Measurements from ENCODE around the gene NFIC.

NFIC gene

DNA sequence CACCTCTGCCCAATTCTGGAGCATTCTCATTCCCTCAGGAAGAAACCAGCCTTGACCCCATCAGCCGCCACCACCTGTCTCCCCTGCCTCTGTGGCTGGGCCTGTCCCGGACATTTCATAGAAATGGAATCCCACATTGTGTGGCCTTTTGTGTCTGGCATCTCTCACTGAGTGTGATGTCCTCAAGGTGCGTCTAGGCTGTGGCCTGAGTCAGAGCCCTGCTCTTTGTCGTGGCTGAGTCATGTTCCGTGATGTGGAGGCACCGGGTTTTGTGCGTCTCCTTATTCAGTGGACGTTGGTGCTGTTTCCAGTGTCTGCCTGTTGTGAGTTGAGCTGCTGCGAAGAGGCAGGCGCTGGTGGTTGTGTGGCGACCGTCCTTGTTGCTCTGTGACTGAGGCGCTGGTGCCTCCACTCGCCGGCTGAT is 143.2 kb downstream of the NFIC start:
- DNase-seq (ENCODE audit: low spot score): no peak

DNA sequence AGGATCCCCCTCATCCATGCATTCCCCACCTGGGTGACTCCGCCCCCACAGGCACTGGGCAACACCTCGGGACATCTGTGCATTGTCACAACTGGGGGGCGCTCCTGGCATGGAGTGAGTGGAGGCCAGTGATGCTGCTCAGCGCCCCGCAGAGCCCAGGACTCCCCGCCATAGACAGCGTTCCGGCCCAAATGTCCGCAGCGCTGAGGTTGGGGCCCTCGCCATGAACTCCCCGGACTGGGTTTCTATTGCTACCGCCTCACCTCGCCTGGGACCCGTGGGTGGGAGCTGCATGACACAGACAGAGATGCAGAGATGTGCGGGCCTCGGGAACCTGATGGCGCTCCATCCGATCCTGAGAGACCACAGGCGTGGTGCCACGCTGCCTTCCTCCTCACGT is 144.3 kb downstream of the NFIC start:
- DNase-seq (ENCODE audit: low spot score): no peak

DNA sequence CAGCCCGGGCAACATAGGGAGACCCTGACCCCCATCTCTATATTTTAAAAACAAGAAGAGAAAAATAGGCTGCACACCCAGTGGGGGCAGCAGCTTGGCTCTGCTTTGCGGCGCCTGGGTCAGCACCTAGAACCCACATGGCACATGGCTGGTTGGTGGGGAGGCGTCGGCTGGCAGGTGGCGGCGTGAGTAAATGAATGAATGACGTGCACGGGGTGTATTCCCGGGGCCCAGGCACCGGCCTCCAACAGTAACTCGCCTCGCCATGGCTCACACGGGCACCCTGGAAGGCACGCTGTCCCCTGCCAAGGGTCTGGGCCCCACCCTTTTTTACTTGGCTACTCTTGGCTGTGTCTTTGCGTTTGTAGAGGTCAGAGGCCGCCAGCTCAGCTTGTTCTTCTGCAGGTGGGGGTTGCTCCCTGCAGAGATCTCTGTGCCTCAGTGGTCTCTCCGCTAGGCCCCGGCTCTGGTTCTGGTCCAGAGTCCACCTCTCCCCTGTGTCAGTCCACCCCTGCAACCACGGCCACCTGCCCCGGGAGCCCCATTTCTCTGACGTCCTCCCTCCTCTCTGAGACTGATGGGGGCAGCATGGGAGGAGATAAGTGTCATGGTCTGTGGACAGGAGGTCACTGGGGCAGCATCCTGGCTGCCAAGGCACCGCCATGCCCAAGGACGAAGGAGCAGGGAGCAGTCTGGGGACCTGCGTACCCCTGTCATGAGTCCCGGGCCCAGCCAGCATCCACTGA is 145.3 kb downstream of the NFIC start:
- no peak for DNase-seq (ENCODE audit: low spot score)

DNA sequence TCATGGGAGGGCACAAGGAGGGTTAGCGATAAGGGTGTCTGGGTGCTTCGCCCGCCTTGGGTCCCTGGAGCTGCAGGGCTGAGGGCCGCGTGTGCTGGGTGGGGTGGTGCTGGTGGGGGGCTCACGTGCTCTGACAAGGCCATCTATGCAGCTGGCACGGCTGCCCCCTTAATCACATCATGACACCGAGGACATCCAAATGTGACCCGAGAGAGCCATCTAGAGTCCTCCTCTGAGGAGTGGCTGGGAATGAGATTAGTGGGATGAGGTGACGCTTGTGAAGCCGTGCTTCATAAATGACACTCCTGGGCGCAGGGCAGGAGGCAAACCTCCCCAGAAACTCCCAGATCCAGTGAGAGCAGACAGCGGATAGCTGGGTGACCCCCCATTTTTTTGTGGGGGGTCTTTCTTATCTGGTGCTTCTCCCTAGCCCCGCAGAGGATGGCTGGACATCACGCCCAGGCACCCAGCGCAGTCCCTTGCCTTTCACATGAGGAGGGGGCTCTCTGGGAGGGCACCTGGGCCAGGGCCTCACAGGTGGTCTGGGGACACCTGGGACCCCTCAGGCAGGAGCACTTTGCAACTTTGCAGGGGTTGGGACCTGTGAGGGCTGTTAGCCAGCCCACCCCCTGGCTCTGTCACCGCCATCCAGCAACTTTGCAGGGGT is 146.3 kb downstream of the NFIC start:
- DNase-seq (ENCODE audit: low spot score): no peak

DNA sequence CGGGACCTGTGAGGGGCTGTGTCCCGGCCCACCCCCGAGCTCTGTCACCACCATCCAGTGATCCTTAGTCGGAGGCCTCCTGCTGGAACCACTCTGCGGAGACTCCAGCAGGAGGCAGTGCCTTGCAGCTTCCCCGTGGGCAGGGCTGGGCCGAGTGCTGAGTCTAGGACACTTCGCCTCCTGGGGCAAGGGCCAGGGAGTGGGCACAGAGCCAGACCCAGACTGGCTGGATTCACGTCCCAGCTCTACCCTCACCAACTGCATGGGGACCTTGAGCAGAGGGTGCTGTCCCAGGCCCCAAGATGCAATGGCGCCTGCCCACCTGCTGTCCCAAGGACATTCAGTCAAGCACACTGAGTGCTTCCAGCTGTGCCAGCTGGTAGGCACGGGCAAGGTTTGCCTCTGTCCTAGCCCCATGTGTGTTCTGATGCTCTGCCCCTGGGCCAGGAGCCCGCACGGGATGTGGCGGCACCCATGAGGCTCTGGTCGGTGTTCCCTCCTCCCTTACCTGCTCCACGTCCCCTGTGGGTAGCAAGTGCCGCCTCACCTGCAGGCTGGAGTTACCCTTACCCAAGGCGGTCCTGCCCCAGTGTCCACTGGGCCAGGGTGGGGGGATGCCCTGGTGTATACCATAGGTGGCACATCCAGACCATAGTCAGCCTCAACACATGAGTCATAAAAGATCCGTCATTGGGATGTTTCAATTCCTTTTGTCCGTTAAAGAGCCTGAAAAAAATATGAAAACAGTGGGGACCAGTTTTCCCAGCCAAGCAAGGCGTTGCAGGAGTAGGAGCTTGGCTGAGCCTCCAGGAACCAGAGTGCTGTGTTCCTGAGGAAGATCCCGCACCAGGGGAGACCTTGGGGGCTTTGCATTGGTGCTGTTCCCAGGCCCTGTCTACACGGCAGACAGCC is 147.1 kb downstream of the NFIC start:
- DNase-seq (ENCODE audit: low spot score): no peak

DNA sequence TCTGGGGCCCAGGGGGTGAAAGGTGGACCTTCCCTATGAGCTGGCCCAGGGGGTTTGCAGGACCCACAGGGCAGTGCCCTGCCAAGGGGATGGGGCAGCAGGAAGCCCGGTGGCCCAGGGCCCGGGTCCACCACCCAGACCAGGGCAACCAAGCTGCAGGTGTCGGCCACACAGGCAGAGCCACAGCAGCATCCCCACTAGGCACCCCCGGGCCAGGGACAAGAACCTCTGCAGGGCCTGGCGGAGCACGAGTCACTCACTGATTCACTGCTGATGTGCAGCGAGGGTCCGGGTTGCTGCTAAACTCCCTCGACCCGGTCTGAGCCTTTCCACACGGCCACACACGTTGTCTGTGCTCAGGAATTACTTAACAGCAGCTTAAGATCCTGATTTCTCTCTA is 148.5 kb downstream of the NFIC start:
- no peak for DNase-seq (ENCODE audit: low spot score)

DNA sequence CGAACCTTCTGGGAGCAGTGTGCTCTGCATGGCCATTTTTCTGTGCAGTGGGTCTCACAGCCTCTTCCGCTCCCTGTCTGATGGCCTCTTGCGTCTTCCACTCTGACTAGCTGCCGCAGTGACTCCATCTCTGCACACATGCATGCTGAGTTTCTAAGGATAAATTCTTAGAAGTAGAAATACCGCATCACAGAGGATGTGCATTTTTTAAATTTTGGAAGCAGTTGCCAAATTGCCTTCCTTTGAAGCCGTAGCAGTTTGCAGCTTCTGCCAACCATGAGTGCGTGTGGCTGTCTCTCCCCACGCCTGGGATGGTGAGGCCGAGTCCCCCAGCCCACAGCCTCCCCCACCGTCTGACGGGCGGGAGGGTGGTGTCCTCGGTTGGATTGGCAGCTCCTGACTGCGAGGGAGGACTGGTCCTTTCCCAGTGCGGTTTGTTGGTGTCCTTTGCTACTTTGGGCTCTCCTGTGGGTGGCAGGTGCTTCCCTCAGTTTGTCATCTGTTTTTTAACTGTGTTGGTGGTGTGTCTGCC is 149.6 kb downstream of the NFIC start:
- no peak for DNase-seq (ENCODE audit: low spot score)

DNA sequence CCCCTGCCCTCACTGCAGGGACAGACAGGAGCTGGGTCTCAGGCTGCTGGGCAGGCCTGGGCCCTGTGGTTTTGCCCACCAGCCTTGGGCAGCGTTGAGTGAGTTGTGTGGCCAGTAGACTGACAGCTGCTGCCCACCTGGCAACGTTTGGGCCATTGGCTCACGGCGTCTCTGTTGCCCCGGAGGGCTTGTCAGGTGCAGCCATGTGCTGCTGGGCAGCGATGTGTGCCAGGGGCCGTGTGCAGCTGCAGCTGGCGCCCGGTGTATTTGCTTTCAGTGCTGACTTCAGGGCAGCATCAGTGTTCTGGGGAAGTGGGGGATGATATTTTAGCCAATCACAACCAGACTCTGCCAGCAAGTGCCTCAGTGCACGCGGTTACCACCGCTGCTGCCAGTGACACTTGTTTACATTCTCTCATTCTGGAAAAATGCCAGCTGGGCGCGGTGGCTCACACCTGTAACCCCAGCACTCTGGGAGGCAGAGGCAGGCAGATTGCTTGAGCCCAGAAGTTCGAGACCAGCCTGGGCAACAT is 150.4 kb downstream of the NFIC start:
- no peak for DNase-seq (ENCODE audit: low spot score)

DNA sequence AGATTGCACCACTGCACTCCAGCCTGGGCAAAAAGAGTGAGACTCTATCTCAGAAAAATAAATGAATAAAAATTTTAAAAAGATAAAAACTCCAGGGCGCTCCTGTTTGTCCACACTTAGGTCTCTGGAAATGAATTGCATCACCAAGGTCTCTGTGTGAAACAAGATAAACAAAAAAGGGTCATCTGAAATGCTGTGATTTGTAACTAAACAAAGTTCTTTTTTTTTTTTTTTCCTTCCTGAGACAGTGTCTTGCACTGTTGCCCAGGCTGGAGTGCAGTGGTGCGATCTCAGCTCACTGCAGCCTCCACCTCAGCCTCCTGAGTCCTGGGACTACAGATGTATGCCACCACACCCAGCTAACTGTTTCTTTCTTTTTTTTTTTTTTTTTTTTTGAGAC is 151.3 kb downstream of the NFIC start:
- no peak for DNase-seq (ENCODE audit: low spot score)

DNA sequence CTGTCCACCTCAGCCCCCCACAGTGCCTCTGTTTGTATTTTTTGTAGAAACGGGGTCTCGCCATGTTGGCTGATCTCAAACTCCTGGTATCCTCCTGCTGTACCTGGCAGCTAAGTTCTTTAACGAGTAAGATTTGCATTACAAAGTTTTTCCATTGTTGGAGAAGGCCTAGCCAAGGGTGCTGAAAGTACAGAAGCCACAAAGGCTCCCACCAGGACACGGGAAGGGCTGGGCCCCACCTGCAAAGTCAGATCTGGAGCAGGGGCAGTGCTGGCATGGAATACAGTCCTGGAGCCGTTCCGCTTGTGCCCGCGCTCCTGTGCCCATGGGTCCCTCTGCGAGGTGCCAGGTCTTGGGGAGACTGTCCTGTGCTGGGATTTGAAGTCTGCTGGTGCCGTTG is 151.9 kb downstream of the NFIC start:
- DNase-seq (ENCODE audit: low spot score): no peak

DNA sequence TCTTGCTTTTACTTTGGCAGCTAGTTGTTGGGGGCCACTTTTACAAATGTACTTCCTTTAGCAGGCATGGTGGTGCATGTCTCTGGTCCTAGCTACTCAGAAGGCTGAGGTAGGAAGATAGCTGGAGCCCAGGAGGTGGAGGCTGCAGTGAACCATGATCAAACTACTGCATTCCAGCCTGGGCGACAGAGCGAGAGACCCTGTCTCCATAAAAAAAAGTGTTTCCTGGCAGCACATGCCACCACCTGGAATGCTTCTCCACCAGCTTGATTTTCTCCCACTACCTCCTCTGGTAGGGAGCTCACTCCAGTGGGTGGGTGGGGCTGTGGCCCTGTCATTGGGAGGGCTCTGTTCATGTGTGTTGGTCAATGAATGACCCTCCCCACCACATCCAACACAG is 152.3 kb downstream of the NFIC start:
- no peak for DNase-seq (ENCODE audit: low spot score)
